ENCODE results near the gene SUV39H2. TPM values are rescaled to one million over a fixed set of nuclear protein-coding genes. Genes with fewer than 3 reads are reported as not detected.
"Not testable (repeated sequence)": the region's sequence is repeated elsewhere in the genome, so short reads cannot be mapped to it uniquely, and the experiment has no call there.

SUV39H2 gene
- total RNA-seq, 1 experiment from 2014 or later = 32.0 TPM

DNA sequence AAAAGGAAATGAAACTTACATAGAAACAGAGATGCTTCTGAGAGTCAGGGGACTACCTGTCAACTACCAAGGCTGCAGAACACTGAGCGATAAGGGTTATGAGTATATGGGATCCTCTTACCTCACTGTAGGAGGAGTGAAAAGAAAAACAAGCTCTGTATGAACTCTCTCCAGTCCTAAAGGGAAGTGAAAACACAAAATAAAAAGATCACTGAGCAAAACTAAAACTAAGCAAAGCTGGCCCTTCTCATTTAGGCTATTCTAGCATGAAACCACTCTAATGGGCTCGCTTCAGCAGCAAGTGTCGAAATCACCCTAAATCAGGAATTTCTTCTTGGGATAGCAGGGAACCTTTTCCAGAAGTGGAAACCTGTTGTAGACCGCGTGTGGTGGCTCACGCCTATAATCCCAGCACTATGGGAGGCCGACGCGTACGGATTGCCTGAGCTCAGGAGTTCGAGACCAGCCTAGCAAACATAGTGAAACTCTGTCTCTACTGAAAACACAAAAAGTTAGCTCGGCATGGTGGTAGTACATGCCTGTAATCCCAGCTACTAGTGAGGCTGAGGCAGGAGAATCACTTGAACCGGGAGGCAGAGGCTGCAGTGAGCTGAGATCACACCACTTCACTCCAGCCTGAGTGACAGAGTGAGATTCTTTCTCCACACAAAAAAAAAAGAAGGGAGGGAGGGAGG, 48.2 kb downstream of the SUV39H2 start:
- no peak for DNase-seq
- no peaks in the 10 kb centered on the region for H3K27me3 Mint-ChIP-seq (ENCODE audit: unreplicated experiment)
- intact Hi-C loops (cut with micrococcal nuclease; ENCODE audit: unreplicated experiment) = no loop called here
- CTCF ChIA-PET = no interaction called here
- H3K9me3 Mint-ChIP-seq (ENCODE audit: low read depth, unreplicated experiment) = no peaks in the 10 kb centered on the region
- no TSS peak for BruUV-seq (replicated peaks)
- H3K4me3 Mint-ChIP-seq (ENCODE audit: low read depth, unreplicated experiment) = no peak overlapping the region
- H3K27ac Mint-ChIP-seq (ENCODE audit: unreplicated experiment) = peak overlapping the region; percentile 58
- peaks cover 60% of the 10 kb centered on the region for H3K36me3 Mint-ChIP-seq (ENCODE audit: insufficient read depth, unreplicated experiment)
- TF ChIP-seq, protein P1, sequence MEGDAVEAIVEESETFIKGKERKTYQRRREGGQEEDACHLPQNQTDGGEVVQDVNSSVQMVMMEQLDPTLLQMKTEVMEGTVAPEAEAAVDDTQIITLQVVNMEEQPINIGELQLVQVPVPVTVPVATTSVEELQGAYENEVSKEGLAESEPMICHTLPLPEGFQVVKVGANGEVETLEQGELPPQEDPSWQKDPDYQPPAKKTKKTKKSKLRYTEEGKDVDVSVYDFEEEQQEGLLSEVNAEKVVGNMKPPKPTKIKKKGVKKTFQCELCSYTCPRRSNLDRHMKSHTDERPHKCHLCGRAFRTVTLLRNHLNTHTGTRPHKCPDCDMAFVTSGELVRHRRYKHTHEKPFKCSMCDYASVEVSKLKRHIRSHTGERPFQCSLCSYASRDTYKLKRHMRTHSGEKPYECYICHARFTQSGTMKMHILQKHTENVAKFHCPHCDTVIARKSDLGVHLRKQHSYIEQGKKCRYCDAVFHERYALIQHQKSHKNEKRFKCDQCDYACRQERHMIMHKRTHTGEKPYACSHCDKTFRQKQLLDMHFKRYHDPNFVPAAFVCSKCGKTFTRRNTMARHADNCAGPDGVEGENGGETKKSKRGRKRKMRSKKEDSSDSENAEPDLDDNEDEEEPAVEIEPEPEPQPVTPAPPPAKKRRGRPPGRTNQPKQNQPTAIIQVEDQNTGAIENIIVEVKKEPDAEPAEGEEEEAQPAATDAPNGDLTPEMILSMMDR (IDR thresholded peaks at IDR 0.05; ENCODE audit: unreplicated experiment) = no peak
- H3K4me1 Mint-ChIP-seq (ENCODE audit: low read depth, unreplicated experiment) = peaks cover 12% of the 10 kb centered on the region

DNA sequence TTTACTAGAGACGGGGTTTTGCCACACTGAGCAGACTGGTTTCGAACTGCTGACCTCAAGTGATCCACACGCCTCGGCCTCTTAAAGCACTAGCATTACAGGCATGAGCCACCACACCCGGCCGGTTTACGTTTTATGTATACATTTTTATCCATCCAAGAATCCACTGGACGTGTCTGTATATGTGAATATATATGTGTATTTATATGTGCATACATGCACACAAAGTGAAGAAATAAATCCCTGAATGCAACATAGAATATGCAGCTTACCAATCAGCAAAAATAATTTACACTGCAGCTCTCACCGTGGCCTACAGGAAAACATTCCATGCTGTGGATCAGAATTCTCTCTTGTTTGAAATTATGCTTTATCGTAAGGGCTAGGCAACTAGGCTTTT, 51.9 kb downstream of the SUV39H2 start:
- H3K9me3 Mint-ChIP-seq (ENCODE audit: low read depth, unreplicated experiment) = no peaks in the 10 kb centered on the region
- BruUV-seq (replicated peaks) = no TSS peak
- H3K27ac Mint-ChIP-seq (ENCODE audit: unreplicated experiment) = no peak overlapping the region
- H3K36me3 Mint-ChIP-seq (ENCODE audit: insufficient read depth, unreplicated experiment) = peaks cover 71% of the 10 kb centered on the region
- CTCF ChIA-PET = no interaction called here
- no peak overlapping the region for H3K4me3 Mint-ChIP-seq (ENCODE audit: low read depth, unreplicated experiment)
- TF ChIP-seq, protein P1 (IDR thresholded peaks at IDR 0.05; ENCODE audit: unreplicated experiment) = no peak
- H3K4me1 Mint-ChIP-seq (ENCODE audit: low read depth, unreplicated experiment) = peaks cover 11% of the 10 kb centered on the region
- DNase-seq = no peak
- intact Hi-C loops (cut with micrococcal nuclease; ENCODE audit: unreplicated experiment) = no loop called here
- no peaks in the 10 kb centered on the region for H3K27me3 Mint-ChIP-seq (ENCODE audit: unreplicated experiment)

DNA sequence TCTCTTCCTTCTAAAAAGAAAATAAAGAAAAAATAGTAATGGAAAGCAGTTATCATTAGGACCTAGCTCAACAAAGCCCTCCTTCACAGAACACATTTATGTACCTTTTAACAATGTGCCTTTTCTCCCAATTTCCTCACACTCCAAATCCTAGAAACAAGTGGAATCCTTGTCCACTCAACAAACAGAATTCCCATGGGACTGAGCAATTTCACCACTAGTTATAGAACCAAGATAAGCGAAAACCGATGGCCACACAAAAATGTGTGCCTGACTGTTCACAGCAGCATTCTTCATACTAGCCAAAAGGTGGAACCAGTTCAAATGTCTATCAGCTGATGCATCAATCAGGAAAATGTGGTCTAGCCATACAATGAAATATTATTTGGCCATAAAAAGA, 57.9 kb downstream of the SUV39H2 start:
- intact Hi-C loops (cut with micrococcal nuclease; ENCODE audit: unreplicated experiment) = no loop called here
- no peak for DNase-seq
- no peak overlapping the region for H3K4me3 Mint-ChIP-seq (ENCODE audit: low read depth, unreplicated experiment)
- peaks cover 56% of the 10 kb centered on the region for H3K36me3 Mint-ChIP-seq (ENCODE audit: insufficient read depth, unreplicated experiment)
- no peaks in the 10 kb centered on the region for H3K27me3 Mint-ChIP-seq (ENCODE audit: unreplicated experiment)
- TF ChIP-seq, protein P1 (IDR thresholded peaks at IDR 0.05; ENCODE audit: unreplicated experiment) = no peak
- H3K27ac Mint-ChIP-seq (ENCODE audit: unreplicated experiment) = no peak overlapping the region
- H3K9me3 Mint-ChIP-seq (ENCODE audit: low read depth, unreplicated experiment) = no peaks in the 10 kb centered on the region
- no TSS peak for BruUV-seq (replicated peaks)
- no peaks in the 10 kb centered on the region for H3K4me1 Mint-ChIP-seq (ENCODE audit: low read depth, unreplicated experiment)
- CTCF ChIA-PET = no interaction called here

DNA sequence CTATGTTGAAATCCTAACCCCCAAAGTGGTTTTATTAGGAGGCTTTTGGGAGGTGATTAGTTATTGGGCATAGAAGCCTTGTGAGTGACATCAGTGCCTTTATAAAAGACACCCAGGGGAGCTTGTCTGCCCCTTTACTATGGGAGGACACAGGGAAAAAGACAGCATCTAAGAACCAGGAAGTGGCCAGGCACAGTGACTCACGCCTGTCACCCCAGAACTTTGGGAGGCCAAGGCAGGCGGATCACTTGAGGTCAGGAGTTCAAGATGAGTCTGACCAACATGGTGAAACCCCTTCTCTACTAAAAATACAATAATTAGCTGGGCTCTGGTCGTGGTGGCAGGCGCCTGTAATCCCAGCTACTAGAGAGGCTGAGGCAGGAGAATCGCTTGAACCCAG, 60.3 kb downstream of the SUV39H2 start:
- H3K4me1 Mint-ChIP-seq (ENCODE audit: low read depth, unreplicated experiment); BruUV-seq (replicated peaks); CTCF ChIA-PET; H3K4me3 Mint-ChIP-seq (ENCODE audit: low read depth, unreplicated experiment); H3K27ac Mint-ChIP-seq (ENCODE audit: unreplicated experiment); H3K27me3 Mint-ChIP-seq (ENCODE audit: unreplicated experiment); H3K9me3 Mint-ChIP-seq (ENCODE audit: low read depth, unreplicated experiment); intact Hi-C loops (cut with micrococcal nuclease; ENCODE audit: unreplicated experiment): not testable (repeated sequence)
- DNase-seq = peak; percentile 24
- peaks cover 46% of the 10 kb centered on the region for H3K36me3 Mint-ChIP-seq (ENCODE audit: insufficient read depth, unreplicated experiment)

DNA sequence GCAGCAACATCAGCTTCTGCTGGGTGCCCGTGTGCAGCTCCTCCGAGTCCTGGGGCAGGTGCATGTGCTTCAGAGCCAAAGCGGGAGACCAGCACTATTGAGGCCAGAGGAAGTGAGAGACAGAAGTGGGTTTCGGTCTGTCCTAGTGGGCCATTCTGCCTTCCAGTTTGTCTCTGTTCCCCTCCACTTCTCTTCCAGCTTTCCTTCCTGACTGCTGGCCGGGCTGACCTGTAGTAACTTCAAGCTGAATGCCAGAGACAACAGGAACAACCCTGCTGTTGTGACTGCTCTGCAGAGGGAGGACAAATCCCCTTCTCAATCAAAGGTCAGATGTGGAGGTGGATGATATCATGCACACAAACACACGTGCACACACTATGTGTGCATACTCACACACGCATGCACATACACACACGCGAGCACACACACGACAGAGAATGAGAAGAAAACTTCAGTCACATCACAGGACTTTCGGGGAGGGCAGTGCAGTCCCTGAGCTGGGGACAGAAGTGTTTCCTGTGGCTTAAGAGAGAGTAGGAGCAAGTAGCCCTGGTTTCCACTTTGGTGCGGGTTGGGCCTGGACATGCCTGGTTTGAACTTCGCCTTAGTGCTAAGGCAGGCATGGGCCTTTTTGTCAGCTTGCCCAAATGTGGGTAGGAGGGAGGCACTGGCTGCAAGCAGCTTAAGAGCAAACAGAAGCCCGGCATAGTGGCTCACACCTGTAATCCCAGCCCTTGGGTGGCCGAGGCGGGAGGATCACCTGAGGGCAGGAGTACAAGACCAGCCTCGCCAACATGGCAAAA, 63.7 kb downstream of the SUV39H2 start:
- H3K9me3 Mint-ChIP-seq (ENCODE audit: low read depth, unreplicated experiment); BruUV-seq (replicated peaks); intact Hi-C loops (cut with micrococcal nuclease; ENCODE audit: unreplicated experiment); DNase-seq; H3K4me3 Mint-ChIP-seq (ENCODE audit: low read depth, unreplicated experiment); H3K27ac Mint-ChIP-seq (ENCODE audit: unreplicated experiment); H3K4me1 Mint-ChIP-seq (ENCODE audit: low read depth, unreplicated experiment); H3K27me3 Mint-ChIP-seq (ENCODE audit: unreplicated experiment); CTCF ChIA-PET: not testable (repeated sequence)
- peaks cover 46% of the 10 kb centered on the region for H3K36me3 Mint-ChIP-seq (ENCODE audit: insufficient read depth, unreplicated experiment)

DNA sequence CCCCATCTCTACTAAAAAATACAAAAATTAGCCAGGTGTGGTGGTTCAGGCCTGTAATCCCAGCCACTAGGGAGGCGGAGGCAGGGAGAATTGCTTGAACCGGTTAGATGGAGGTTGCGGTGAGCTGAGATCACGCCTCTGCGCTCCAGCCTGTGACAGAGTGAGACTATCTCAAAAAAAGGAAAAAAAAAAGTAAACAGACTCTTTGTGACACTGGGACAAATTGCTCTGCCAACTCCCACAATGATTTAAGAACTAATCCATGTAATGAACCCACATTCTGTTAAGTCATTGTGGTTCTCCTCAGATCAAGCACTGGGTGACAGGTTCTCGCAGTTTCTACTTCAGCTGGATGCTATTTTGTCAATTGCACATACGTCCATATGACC, 64.3 kb downstream of the SUV39H2 start:
- H3K27ac Mint-ChIP-seq (ENCODE audit: unreplicated experiment); DNase-seq; H3K4me3 Mint-ChIP-seq (ENCODE audit: low read depth, unreplicated experiment); H3K4me1 Mint-ChIP-seq (ENCODE audit: low read depth, unreplicated experiment); H3K9me3 Mint-ChIP-seq (ENCODE audit: low read depth, unreplicated experiment); H3K27me3 Mint-ChIP-seq (ENCODE audit: unreplicated experiment); CTCF ChIA-PET; intact Hi-C loops (cut with micrococcal nuclease; ENCODE audit: unreplicated experiment); BruUV-seq (replicated peaks): not testable (repeated sequence)
- peaks cover 40% of the 10 kb centered on the region for H3K36me3 Mint-ChIP-seq (ENCODE audit: insufficient read depth, unreplicated experiment)
